CD8-positive, alpha-beta memory T cell (primary cell): Measurements from ENCODE around the gene ANKRD2. TPM values are rescaled to one million over a fixed set of nuclear protein-coding genes. Genes with fewer than 3 reads are reported as not detected.
"Not testable (repeated sequence)": the region's sequence is repeated elsewhere in the genome, so short reads cannot be mapped to it uniquely, and the experiment has no call there.

Experiments used
- CTCF ChIA-PET: fragments of 350-600 bp; sonication (Branson Sonifier 250); formaldehyde crosslinking; loops from one replicate; lab custom pipeline; 2021; ENCODE audit warnings: antibody characterized with exemption; lab: Charles Lee
- POLR2A ChIA-PET: fragments of 350-600 bp; sonication (Branson Sonifier 250); formaldehyde crosslinking; loops from one replicate; lab custom pipeline; 2021; ENCODE audit warnings: antibody characterized with exemption; lab: Charles Lee
- DNase-seq, 5 donors: peaks; one replicate each; pipeline versions ENCODE4 v3.0.0 to v3.0.0-alpha.2; 2020 to 2022; ENCODE audit warnings: mixed read lengths in 1 of 5
- H3K27ac ChIP-seq: one replicate; pipeline ENCODE4 v1.7.0; 2013; ENCODE audit warnings: low read depth, mild to moderate bottlenecking, low read length, moderate library complexity
- H3K27me3 ChIP-seq: 2 replicates; pipeline ENCODE4 v1.7.0; 2013; ENCODE audit warnings: low read length, mild to moderate bottlenecking; ENCODE audit not compliant: insufficient read depth, poor library complexity, severe bottlenecking
- H3K36me3 ChIP-seq: 2 replicates; pipeline ENCODE4 v1.7.0; 2013; ENCODE audit warnings: mild to moderate bottlenecking, low read length, moderate library complexity; ENCODE audit not compliant: insufficient read depth
- H3K4me1 ChIP-seq: 2 replicates; pipeline ENCODE4 v1.7.0; 2013; ENCODE audit warnings: mild to moderate bottlenecking, low read length, moderate library complexity; ENCODE audit not compliant: insufficient read depth
- H3K4me3 ChIP-seq: 2 replicates; pipeline ENCODE4 v1.7.0; 2013; ENCODE audit warnings: mild to moderate bottlenecking, low read length
- H3K9me3 ChIP-seq: 2 replicates; pipeline ENCODE4 v1.7.0; 2013; ENCODE audit warnings: mild to moderate bottlenecking, low read length
- H3K27ac Mint-ChIP-seq, 8 donors: one replicate each; pipeline ENCODE4 v1.8.0; 2020 to 2021; ENCODE audit warnings: mixed read lengths in 8 of 8, mild to moderate bottlenecking in 6 of 8, inconsistent platforms in 3 of 8, moderate library complexity in 3 of 8
- H3K27me3 Mint-ChIP-seq, 2 donors: one replicate each; pipeline ENCODE4 v1.8.0; 2020 to 2021; ENCODE audit warnings: mixed read lengths in 2 of 2, mild to moderate bottlenecking in 1 of 2, moderate library complexity in 1 of 2
- H3K36me3 Mint-ChIP-seq, 3 donors: one replicate each; pipeline ENCODE4 v1.8.0; 2020 to 2021; ENCODE audit warnings: mixed read lengths in 3 of 3, inconsistent platforms in 1 of 3, mild to moderate bottlenecking in 1 of 3
- H3K4me1 Mint-ChIP-seq, 3 donors: one replicate each; pipeline ENCODE4 v1.8.0; 2020 to 2021; ENCODE audit warnings: mixed read lengths in 3 of 3, inconsistent platforms in 1 of 3, mild to moderate bottlenecking in 1 of 3
- H3K4me3 Mint-ChIP-seq, 7 donors: one replicate each; pipeline ENCODE4 v1.8.0; 2020 to 2021; ENCODE audit warnings: mixed read lengths in 7 of 7, mild to moderate bottlenecking in 6 of 7, moderate library complexity in 4 of 7, inconsistent platforms in 2 of 7
- H3K9me3 Mint-ChIP-seq, 5 donors: one replicate each; pipeline ENCODE4 v1.8.0; 2020 to 2022; ENCODE audit warnings: mixed read lengths in 5 of 5, mild to moderate bottlenecking in 3 of 5, moderate library complexity in 2 of 5, inconsistent platforms in 1 of 5
- polyA plus RNA-seq: library from polyadenylated mRNA; unstranded; fragments of 300-500 nt; fragmentation: Illumina TruSeq; gene quantifications from one replicate; pipeline ENCODE4 v1.2.3, GENCODE V29; 2021
- total RNA-seq, 2 experiments: library from RNA; stranded (reverse); gene quantifications; one replicate each; pipeline ENCODE4 v1.2.3, GENCODE V29; 2021

Gene ANKRD2
- total and polyA plus RNA-seq, 3 experiments from 2014 or later: not detected

DNA sequence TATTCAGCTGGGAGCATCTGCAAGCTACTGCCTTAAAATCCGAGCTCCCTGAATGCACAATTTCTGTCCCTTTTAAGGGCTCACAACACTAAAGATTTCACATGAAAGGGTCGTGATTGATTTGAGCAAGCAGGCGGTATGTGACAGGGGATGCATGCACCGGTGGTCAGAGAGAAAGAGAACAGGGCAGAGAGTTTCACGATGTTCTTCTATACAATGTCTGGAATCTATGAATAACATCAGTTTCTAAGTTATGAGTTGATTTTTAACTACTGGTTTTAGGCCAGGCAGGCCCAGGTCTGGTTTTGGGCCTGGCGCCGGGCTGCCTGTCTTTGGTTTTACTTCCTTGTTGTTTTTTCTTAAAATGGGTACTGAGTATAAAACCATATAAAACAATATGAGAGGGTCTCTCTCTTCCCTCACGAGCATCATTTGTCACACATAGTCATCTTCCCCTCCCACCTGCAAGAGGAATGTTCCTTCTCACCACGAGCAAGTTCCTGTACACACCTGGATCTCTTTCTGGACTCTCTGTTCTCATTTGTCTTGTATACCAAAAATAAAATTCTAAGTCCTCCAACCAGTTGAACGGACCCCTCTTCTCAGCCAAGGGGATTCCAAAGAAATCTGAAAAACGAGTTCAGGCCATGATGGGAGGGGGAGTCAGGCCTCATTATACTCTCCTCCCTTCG is 11.0 kb upstream of the ANKRD2 start:
- H3K9me3 ChIP-seq, DNase-seq, CTCF ChIA-PET, H3K4me1 Mint-ChIP-seq, H3K36me3 Mint-ChIP-seq, H3K4me3 ChIP-seq, H3K27me3 ChIP-seq, H3K9me3 Mint-ChIP-seq, H3K27me3 Mint-ChIP-seq, POLR2A ChIA-PET, H3K27ac ChIP-seq, H3K36me3 ChIP-seq, H3K4me1 ChIP-seq, H3K4me3 Mint-ChIP-seq: not testable (repeated sequence)
- peak overlapping the region in 1 of 8 donors; percentile 85 for H3K27ac Mint-ChIP-seq

DNA sequence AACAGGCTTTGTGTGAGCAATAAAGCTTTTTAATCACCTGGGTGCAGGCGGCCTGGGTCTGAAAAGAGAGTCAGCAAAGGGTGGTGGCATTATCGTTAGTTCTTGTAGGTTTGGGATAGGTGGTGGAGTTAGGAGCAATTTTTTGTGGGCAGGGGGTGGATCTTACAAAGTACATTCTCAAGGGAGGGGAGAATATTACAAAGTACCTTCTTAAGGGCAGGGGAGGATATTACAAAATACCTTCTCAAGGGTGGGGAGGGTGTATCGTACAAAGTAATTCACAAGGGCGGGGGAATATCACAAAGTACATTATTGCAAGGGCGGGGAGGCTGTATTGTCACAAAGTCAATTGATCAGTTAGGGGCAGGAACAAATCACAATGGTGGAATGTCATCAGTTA is 10.2 kb upstream of the ANKRD2 start:
- H3K36me3 Mint-ChIP-seq, DNase-seq, H3K4me3 ChIP-seq, H3K4me1 ChIP-seq, H3K9me3 ChIP-seq, CTCF ChIA-PET, H3K36me3 ChIP-seq, H3K27ac Mint-ChIP-seq, H3K27me3 Mint-ChIP-seq, H3K9me3 Mint-ChIP-seq, H3K27me3 ChIP-seq, H3K4me1 Mint-ChIP-seq, H3K4me3 Mint-ChIP-seq, POLR2A ChIA-PET, H3K27ac ChIP-seq: not testable (repeated sequence)

DNA sequence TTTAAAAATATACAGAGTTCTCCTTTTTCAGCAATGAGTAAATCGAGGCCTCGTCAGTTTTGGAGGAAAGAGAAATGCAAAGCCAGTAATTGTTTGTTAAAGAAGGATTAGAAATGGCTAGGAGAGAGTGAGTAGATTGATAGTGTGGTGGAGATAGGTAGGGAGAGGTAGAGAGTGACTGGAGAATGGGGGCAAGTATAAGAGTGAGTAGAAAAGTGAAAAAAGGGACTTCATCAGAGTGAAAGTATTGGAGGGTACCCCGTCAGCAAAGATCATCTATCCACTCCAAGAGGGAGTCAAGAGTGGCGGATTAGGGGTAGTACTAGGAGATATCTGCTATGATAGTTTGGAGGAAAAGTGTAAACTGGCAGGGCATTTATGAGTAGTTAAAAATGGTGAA is 9.2 kb upstream of the ANKRD2 start:
- Histone ChIP-seq H3K9me3 (no peaks in the 10 kb centered on the region), H3K4me3 (no peak overlapping the region), H3K4me1 (no peaks in the 10 kb centered on the region), H3K36me3 (no peaks in the 10 kb centered on the region), H3K27ac (no peak overlapping the region), H3K27me3 (no peaks in the 10 kb centered on the region)
- Mint-ChIP-seq H3K9me3 (no peaks in the 10 kb centered on the region), H3K4me3 (no peak overlapping the region), H3K4me1 (no peaks in the 10 kb centered on the region), H3K36me3 (no peaks in the 10 kb centered on the region), H3K27ac (no peak overlapping the region), H3K27me3 (no peaks in the 10 kb centered on the region)
- DNase-seq: no peak
- ChIA-PET POLR2A (no interaction called here), CTCF (no interaction called here)

DNA sequence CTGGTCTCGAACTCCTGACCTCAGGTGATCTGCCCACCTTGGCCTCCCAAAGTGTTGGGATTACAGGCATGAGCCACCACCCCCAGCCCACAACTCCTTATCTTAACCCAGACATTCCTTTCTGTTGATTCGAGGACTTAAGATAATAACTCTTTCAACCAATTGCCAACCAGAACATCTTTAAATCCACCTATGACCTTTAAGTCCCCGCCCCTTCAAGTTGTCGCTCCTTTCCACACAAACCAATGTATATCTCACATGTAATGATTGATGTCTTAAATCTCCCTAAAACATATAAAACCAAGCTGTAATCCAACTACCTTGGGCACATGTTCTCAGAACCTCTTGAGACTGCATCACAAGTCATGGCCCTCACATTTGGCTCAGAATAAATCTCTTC is 7.8 kb upstream of the ANKRD2 start:
- no peak for DNase-seq
- no peak overlapping the region for H3K27ac ChIP-seq
- no peaks in the 10 kb centered on the region for H3K27me3 ChIP-seq
- H3K4me1 ChIP-seq: no peaks in the 10 kb centered on the region
- H3K4me1 Mint-ChIP-seq: no peaks in the 10 kb centered on the region
- ChIA-PET POLR2A (no interaction called here), CTCF (interaction anchor here (1.1 kb wide), 1 partner anchor 12 kb away, joined by 3 read pairs; no protein-coding TSS in a partner anchor)
- H3K4me3 Mint-ChIP-seq: no peak overlapping the region
- H3K9me3 Mint-ChIP-seq: no peaks in the 10 kb centered on the region
- H3K4me3 ChIP-seq: no peak overlapping the region
- no peaks in the 10 kb centered on the region for H3K36me3 ChIP-seq
- H3K36me3 Mint-ChIP-seq: peaks cover 0 to 2% (median 0%) of the 10 kb centered on the region in 3 donors
- H3K27ac Mint-ChIP-seq: peak overlapping the region in 1 of 8 donors; percentile 4
- no peaks in the 10 kb centered on the region for H3K27me3 Mint-ChIP-seq
- no peaks in the 10 kb centered on the region for H3K9me3 ChIP-seq

DNA sequence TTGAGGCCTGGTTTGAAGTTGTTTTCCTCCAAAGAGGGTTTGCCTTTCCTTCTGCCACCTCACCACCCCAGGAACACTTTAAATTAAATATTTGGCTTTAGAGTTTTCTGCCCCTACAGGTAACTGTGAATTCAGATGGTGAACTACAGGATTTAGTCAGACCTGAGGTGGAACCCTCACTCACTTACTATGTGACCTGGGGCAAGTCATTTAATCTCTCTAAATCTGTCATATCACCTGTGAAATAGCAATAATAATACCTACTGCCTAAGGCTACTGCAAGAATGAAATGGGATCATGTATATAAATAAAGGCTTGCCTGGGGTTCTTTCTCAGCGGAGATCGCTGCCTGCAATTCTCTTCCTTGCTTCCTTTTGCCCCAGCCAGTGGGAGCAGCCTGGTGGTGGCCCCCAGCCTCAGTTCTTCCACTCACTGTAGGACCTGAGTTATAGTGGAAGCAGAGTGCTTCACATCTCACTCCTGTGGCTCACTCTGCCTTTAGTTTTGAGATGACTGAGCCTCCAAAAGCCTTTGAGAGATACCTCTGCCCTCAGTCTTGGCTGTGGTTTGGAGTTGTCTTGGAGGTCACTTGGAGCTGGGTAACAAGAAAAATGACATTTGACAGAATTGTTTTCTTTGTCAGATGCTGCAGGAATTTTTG is 6.1 kb upstream of the ANKRD2 start:
- Mint-ChIP-seq H3K36me3 (peaks cover 0 to 2% (median 0%) of the 10 kb centered on the region in 3 donors), H3K27me3 (no peaks in the 10 kb centered on the region), H3K4me1 (no peaks in the 10 kb centered on the region), H3K4me3 (no peak overlapping the region), H3K9me3 (no peaks in the 10 kb centered on the region), H3K27ac (no peak overlapping the region)
- POLR2A ChIA-PET: interaction anchor here (0.7 kb wide), 3 partner anchors 68 to 152 kb away, joined by 3 read pairs; partner anchors contain the start of gene UBTD1
- Histone ChIP-seq H3K4me3 (no peak overlapping the region), H3K27me3 (no peaks in the 10 kb centered on the region), H3K4me1 (no peaks in the 10 kb centered on the region), H3K27ac (no peak overlapping the region), H3K9me3 (no peaks in the 10 kb centered on the region), H3K36me3 (no peaks in the 10 kb centered on the region)
- CTCF ChIA-PET: no interaction called here
- DNase-seq: no peak

DNA sequence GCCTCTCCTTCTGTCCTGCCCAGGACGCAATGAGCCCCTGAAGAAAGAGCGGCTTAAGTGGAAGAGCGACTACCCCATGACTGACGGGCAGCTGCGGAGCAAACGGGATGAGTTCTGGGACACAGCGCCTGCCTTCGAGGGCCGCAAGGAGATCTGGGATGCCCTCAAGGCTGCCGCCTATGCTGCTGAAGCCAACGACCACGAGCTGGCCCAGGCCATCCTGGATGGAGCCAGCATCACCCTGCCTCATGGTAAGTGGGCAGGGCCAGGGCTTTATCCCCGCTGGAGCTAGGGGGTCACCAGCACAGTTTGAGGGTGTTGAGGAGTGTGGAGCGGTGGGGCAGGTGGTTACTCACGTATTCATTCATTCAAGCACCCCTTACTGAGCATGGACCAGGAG is 4.7 kb upstream of the ANKRD2 start:
- H3K27ac ChIP-seq: no peak overlapping the region
- no peaks in the 10 kb centered on the region for H3K27me3 ChIP-seq
- no peaks in the 10 kb centered on the region for H3K36me3 ChIP-seq
- ChIA-PET CTCF (no interaction called here), POLR2A (no interaction called here)
- no peak for DNase-seq
- no peak overlapping the region for H3K4me3 Mint-ChIP-seq
- H3K4me1 Mint-ChIP-seq: no peaks in the 10 kb centered on the region
- no peaks in the 10 kb centered on the region for H3K4me1 ChIP-seq
- H3K9me3 Mint-ChIP-seq: no peaks in the 10 kb centered on the region
- peaks cover 0 to 2% (median 0%) of the 10 kb centered on the region in 3 donors for H3K36me3 Mint-ChIP-seq
- H3K27me3 Mint-ChIP-seq: no peaks in the 10 kb centered on the region
- no peaks in the 10 kb centered on the region for H3K9me3 ChIP-seq
- H3K27ac Mint-ChIP-seq: no peak overlapping the region
- H3K4me3 ChIP-seq: no peak overlapping the region

DNA sequence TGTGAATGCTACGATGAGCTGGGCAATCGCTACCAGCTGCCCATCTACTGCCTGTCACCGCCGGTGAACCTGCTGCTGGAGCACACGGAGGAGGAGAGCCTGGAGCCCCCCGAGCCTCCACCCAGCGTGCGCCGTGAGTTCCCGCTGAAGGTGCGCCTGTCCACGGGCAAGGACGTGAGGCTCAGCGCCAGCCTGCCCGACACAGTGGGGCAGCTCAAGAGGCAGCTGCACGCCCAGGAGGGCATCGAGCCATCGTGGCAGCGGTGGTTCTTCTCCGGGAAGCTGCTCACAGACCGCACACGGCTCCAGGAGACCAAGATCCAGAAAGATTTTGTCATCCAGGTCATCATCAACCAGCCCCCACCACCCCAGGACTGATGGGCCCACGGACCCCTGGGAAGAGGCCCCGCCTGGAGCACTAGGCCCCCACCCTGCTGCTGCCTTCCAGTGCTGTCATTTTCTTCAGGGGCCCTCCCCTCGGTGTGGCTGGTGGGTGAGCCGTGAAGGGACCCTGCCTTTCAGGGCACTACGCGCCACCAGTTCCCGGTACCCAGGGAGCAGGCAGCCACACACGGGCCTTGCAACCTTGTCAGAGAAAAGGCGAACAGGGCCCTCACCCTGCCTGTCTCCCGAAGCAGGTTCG is 2.3 kb upstream of the ANKRD2 start:
- H3K27ac Mint-ChIP-seq: no peak overlapping the region
- CTCF ChIA-PET: no interaction called here
- DNase-seq: no peak
- no peaks in the 10 kb centered on the region for H3K9me3 Mint-ChIP-seq
- POLR2A ChIA-PET: interaction anchor here (0.7 kb wide), 1 partner anchor 8 kb away, joined by 3 read pairs; no protein-coding TSS in a partner anchor
- no peaks in the 10 kb centered on the region for H3K27me3 Mint-ChIP-seq
- no peaks in the 10 kb centered on the region for H3K27me3 ChIP-seq
- peaks cover 0 to 2% (median 0%) of the 10 kb centered on the region in 3 donors for H3K36me3 Mint-ChIP-seq
- H3K4me3 ChIP-seq: no peak overlapping the region
- no peaks in the 10 kb centered on the region for H3K4me1 Mint-ChIP-seq
- no peaks in the 10 kb centered on the region for H3K4me1 ChIP-seq
- no peaks in the 10 kb centered on the region for H3K9me3 ChIP-seq
- H3K4me3 Mint-ChIP-seq: no peak overlapping the region
- no peaks in the 10 kb centered on the region for H3K36me3 ChIP-seq
- H3K27ac ChIP-seq: no peak overlapping the region

DNA sequence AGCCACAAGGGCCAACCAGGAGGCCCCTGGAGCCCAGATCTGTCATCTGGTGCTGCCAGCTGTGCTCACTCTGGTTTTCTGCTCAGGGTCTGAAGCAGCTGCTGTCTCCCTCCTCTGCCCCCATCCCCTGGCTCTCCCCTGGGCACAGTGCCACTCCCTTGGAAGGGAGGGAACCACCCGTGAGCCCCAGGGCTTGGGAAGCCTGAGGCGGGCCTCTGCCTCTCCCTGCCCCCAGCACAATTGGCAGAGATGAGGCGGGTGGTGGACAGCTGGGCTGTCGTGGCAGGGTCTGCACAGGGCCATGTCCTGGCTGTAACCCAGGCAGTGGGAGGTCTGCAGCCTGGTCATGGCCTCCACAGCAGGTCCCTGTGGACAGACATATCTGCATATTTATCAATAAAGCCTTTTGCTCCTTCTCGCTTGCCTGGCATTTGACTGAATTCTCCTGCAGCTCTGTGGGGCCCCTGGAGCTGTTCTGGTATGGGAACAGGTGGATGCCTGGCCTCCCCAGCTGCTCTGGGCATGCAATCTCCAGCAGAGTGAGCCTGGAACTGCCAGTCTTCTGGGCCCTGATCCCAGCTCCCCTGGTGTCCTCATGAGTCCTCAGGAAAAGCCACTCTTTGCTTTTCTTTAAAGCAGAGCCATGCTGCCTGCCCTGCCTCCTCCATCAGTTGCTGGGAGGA is 1.6 kb upstream of the ANKRD2 start:
- H3K36me3 Mint-ChIP-seq: peaks cover 0 to 2% (median 0%) of the 10 kb centered on the region in 3 donors
- no peak for DNase-seq
- no peak overlapping the region for H3K4me3 ChIP-seq
- ChIA-PET POLR2A (no interaction called here), CTCF (interaction anchor here (1.2 to 2.3 kb wide), 6 partner anchors 13 to 161 kb away, joined by 3 to 7 read pairs (median 4); partner anchors contain the start of genes C10orf62 and HOGA1)
- H3K9me3 ChIP-seq: no peaks in the 10 kb centered on the region
- no peaks in the 10 kb centered on the region for H3K27me3 Mint-ChIP-seq
- H3K4me1 Mint-ChIP-seq: no peaks in the 10 kb centered on the region
- H3K27me3 ChIP-seq: no peaks in the 10 kb centered on the region
- no peaks in the 10 kb centered on the region for H3K4me1 ChIP-seq
- no peak overlapping the region for H3K27ac ChIP-seq
- peak overlapping the region in 1 of 8 donors; percentile 6 for H3K27ac Mint-ChIP-seq
- no peak overlapping the region for H3K4me3 Mint-ChIP-seq
- H3K36me3 ChIP-seq: no peaks in the 10 kb centered on the region
- no peaks in the 10 kb centered on the region for H3K9me3 Mint-ChIP-seq
